Pancreas (tissue), 10 donors: Measurements from ENCODE around the gene TTLL5. TPM values are rescaled to one million over a fixed set of nuclear protein-coding genes. Genes with fewer than 3 reads are reported as not detected.
A peak's percentile ranks its signal among the peaks of the same experiment; 100 is the strongest.

Source experiments
- ATAC-seq, 4 donors: fragments of 200-7000 bp; cut with Tn5 transposase; one replicate each; pipeline versions ENCODE4 v1.8.0 to v1.9.1; 2020; ENCODE audit warnings: mild to moderate bottlenecking in 4 of 4, moderate library complexity in 4 of 4
- DNase-seq, 6 donors: peaks; one replicate each; pipeline ENCODE4 v3.0.0-alpha.2; 2020
- FAIRE-seq: peaks from 2 replicates; lab custom pipeline; 2012; peaks lifted over from hg19 to GRCh38; lab: Jason Lieb, UNC
- H3K27ac ChIP-seq, 4 donors: fragments of 200-600 bp; sonication (generic); 1 replicate in 3 of 4; 2 replicates in 1 of 4; pipeline versions ENCODE4 v1.5.0 to v1.8.0; 2020
- H3K27me3 ChIP-seq, 4 donors: fragments of 200-600 bp; one replicate each; pipeline ENCODE4 v1.8.0; 2021
- H3K36me3 ChIP-seq, 3 donors: fragments of 200-600 bp; sonication (generic) in 1 of 3; one replicate each; pipeline versions ENCODE4 v1.5.0 to v1.8.0; 2020 to 2021
- H3K4me1 ChIP-seq, 3 donors: fragments of 200-600 bp; one replicate each; pipeline ENCODE4 v1.8.0; 2021
- H3K4me3 ChIP-seq, 4 donors: fragments of 200-600 bp; sonication (generic) in 2 of 4; one replicate each; pipeline versions ENCODE4 v1.5.0 to v1.8.0; 2020 to 2021
- H3K9me3 ChIP-seq, 4 donors: fragments of 200-600 bp; one replicate each; pipeline ENCODE4 v1.8.0; 2021
- CTCF ChIP-seq, 4 donors: fragments of 200-600 bp; sonication (generic) in 3 of 4; IDR thresholded peaks; one replicate each; pipeline versions ENCODE4 v1.5.0 to v1.8.0; 2021; ENCODE audit warnings: antibody characterized with exemption in 4 of 4
- WGBS, 2 donors: extraction: QIAGEN DNeasy Blood & Tissue Kit; methylation state at CpG; one replicate each; pipeline ENCODE4 v1.1.7; 2013; 5-methylcytosine and 5-hydroxymethylcytosine counted together
- intact Hi-C, 3 donors: fragments of 100-400 bp; cut with DNase I; formaldehyde crosslinking; loops; one replicate each; pipeline versions ENCODE4 v1.11.1 to v1.14.2; 2022
- polyA plus RNA-seq, 2 donors: library from polyadenylated mRNA; stranded (reverse); fragments of 200-250 nt; gene quantifications; one replicate each; pipeline ENCODE4 v1.2.3, GENCODE V29; 2013
- total RNA-seq, 6 donors: library from RNA; stranded (reverse); fragmentation: NEBNext Ultra II Directional in 4 of 6; extraction: Animal tissue kit (Norgen Biotek cat#: 25700) in 4 of 6; gene quantifications; one replicate each; pipeline versions ENCODE4 v1.2.1 to v1.2.4, GENCODE V29; 2021 to 2023
- donor health status: healthy with polysubstance abuse.
- donor health status: DM: no; HTN: no; CAD: no; lungs with moderate emphysema.
- donor health status: DM: no; HTN: no; CAD: no.
- donor health status: control.
- donor health status: control.
- donor health status: Bipolar disorder and iron deficiency.
- donor health status: DM: yes; HTN: yes; CAD: no.
- donor health status: DM: no; HTN: no; CAD: no.
- donor health status: DM: no; HTN: no; CAD: no.
- donor health status: DM: yes; HTN: yes; CAD: no.

Gene TTLL5
- total and polyA plus RNA-seq, 8 donors, result 7.6 to 22.6 (median 12.0) TPM

DNA sequence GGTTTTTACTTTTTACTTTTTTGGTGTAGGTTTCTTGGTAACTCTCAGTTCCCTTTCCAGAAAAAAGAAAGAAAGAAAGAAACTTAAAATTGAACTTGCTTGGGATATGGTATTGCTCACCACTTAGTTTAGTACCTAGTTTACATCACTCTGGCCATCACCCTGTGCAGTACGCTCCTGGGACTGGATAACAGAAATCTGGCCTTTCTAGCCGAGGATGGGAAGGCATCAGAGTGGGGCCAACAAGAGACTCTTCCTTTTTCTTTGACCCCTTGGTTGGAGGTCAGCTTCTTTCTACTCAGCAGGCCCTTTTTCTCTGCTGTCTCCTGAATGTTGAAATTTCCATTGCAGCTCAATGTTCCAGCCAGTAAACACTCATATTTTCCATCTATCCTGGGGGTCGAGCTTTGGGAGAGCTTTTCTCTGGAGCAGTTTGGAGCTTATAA lies 164.1 kb downstream of the TTLL5 start:
- H3K36me3 ChIP-seq, result no peaks in the 10 kb centered on the region
- H3K4me1 ChIP-seq, result peaks cover 20 to 49% (median 28%) of the 10 kb centered on the region in 3 donors
- intact Hi-C loops, result no loop called here
- no peak overlapping the region for H3K4me3 ChIP-seq
- DNase-seq, result no peak
- no peaks in the 10 kb centered on the region for H3K27me3 ChIP-seq
- no peak for FAIRE-seq
- peak; percentile 17 to 55 (median 44) for ATAC-seq
- 62 to 63% methylated on average over 3 of the region's 3 CpGs for WGBS, 2 donors
- no peaks in the 10 kb centered on the region for H3K9me3 ChIP-seq
- no peak for TF ChIP-seq CTCF (IDR thresholded peaks at IDR 0.05)
- peak overlapping the region in 3 of 4 donors; percentile 56 to 79 (median 73) for H3K27ac ChIP-seq

DNA sequence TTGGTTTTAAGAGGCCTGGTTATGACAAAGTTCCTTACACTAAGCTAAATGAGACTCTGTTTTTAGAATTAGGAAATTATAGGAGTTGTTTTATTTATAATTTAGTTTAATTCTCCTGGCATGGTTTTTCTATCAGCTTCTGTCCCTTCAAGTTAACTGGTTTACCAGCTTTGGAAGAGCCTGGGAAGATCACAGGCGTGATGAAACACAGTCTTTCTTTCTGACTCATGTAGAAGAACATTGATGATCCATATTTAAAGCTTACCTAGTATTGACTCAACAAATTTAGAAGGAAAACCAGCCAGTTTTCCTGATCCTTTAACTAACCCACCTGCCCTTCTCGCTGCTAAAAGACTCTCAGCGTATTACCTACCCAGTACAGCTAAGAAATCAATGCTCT lies 165.6 kb downstream of the TTLL5 start:
- H3K9me3 ChIP-seq, result no peaks in the 10 kb centered on the region
- no peak overlapping the region for H3K4me3 ChIP-seq
- H3K27ac ChIP-seq, result peak overlapping the region in 2 of 4 donors; percentile 73 to 79
- TF ChIP-seq CTCF (IDR thresholded peaks at IDR 0.05), result no peak
- DNase-seq, result no peak
- H3K4me1 ChIP-seq, result peaks cover 28 to 57% (median 30%) of the 10 kb centered on the region in 3 donors
- no peaks in the 10 kb centered on the region for H3K36me3 ChIP-seq
- FAIRE-seq, result no peak
- ATAC-seq, result no peak
- 91% methylated on average over 3 of the region's 3 CpGs for WGBS, 2 donors
- H3K27me3 ChIP-seq, result no peaks in the 10 kb centered on the region
- intact Hi-C loops, result no loop called here

DNA sequence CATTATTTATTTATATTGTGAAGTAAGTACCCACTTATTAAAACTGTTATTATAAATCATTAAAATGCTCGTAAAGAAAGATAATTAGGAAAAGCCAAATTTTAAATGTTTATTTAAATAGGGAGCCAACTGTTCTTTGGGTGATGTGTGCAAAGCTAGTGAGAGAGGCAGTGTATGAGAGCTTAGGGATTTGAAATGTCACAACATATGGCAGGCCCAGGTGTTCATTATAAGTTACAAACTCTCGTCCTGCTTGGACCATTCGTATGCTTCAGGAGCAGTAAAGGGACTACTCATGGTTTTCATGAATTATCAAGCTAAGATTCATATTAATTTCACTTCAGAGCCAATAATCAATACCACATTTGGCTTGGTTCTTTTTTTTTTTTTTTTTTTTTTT lies 166.3 kb downstream of the TTLL5 start:
- 92 to 96% methylated on average over 3 of the region's 3 CpGs for whole genome bisulfite sequencing, 2 donors
- Histone ChIP-seq H3K27me3 (no peaks in the 10 kb centered on the region), H3K4me1 (peaks cover 25 to 53% (median 32%) of the 10 kb centered on the region in 3 donors), H3K27ac (no peak overlapping the region), H3K36me3 (no peaks in the 10 kb centered on the region), H3K9me3 (no peaks in the 10 kb centered on the region), H3K4me3 (no peak overlapping the region)
- intact Hi-C loops, result no loop called here
- ATAC-seq, result no peak
- no peak for FAIRE-seq
- TF ChIP-seq CTCF (IDR thresholded peaks at IDR 0.05), result no peak
- no peak for DNase-seq

DNA sequence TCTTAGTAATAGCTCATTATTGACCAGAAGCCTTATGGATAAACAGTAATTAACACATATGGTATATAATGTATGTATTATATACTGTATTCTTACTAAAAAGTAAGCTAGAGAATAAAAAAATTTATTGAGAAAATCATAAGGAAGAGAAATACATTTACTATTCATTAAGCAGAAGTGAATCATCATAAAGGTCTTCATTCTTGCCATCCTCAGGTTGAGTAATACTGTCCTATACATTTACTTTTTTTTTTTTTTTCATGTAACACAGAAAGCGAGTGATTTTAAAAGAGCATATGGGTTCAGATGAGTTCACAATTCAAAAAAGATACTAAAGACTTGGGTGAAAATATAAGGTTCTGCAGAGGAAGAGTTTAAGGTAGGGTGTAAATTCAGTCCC lies 168.3 kb downstream of the TTLL5 start:
- intact Hi-C loops, result no loop called here
- no peak for FAIRE-seq

More for the DNA sequence above, 168.3 kb downstream of the TTLL5 start:
- WGBS, 2 donors, result 97 to 98% methylated on average over 1 of the region's 1 CpG
- Histone ChIP-seq H3K27ac (no peak overlapping the region), H3K27me3 (no peaks in the 10 kb centered on the region), H3K9me3 (no peaks in the 10 kb centered on the region), H3K4me3 (no peak overlapping the region), H3K36me3 (no peaks in the 10 kb centered on the region), H3K4me1 (peaks cover 7 to 46% (median 39%) of the 10 kb centered on the region in 3 donors)
- DNase-seq, result no peak
- ATAC-seq, result no peak
- no peak for TF ChIP-seq CTCF (IDR thresholded peaks at IDR 0.05)
